AG09309 (cell line): ENCODE measurements around the gene MAP4K4.

Experiments
- DNase-seq: peaks from one replicate; pipeline ENCODE4 v3.0.0-alpha.2; 2010; ENCODE audit warnings: low read depth
- H3K4me3 ChIP-seq: 2 replicates; pipeline ENCODE4 v1.5.1; 2011; ENCODE audit warnings: mild to moderate bottlenecking, low read depth, low read length, moderate library complexity; ENCODE audit not compliant: control insufficient read depth
- TF ChIP-seq, protein P1 (sequence below): IDR thresholded peaks from 2 replicates; pipeline ENCODE4 v1.5.1; 2011; ENCODE audit warnings: mild to moderate bottlenecking, low read depth, low read length, inconsistent platforms; ENCODE audit not compliant: insufficient read depth, control insufficient read depth; ENCODE audit errors: missing control alignments

MAP4K4 gene

DNA sequence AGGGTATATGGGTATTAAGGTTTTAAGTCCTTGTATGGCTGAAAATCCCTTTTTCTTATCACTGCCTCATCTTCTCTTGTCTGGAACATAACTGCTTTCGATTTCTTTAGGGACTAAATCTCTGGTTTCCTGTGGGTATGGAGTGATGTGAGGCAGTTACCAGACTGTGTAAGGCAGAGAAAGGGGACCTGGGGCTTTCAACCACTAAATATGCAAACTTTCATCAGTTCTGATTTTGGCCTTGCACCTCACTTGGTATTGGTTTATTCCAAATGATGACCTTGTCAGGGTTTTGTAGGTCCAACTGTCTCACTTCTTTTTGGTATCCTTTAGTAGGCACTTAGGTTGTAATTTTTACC lies 9.3 kb downstream of the MAP4K4 start:
- no peak for DNase-seq
- no peak overlapping the region for H3K4me3 ChIP-seq
- TF ChIP-seq, protein P1, sequence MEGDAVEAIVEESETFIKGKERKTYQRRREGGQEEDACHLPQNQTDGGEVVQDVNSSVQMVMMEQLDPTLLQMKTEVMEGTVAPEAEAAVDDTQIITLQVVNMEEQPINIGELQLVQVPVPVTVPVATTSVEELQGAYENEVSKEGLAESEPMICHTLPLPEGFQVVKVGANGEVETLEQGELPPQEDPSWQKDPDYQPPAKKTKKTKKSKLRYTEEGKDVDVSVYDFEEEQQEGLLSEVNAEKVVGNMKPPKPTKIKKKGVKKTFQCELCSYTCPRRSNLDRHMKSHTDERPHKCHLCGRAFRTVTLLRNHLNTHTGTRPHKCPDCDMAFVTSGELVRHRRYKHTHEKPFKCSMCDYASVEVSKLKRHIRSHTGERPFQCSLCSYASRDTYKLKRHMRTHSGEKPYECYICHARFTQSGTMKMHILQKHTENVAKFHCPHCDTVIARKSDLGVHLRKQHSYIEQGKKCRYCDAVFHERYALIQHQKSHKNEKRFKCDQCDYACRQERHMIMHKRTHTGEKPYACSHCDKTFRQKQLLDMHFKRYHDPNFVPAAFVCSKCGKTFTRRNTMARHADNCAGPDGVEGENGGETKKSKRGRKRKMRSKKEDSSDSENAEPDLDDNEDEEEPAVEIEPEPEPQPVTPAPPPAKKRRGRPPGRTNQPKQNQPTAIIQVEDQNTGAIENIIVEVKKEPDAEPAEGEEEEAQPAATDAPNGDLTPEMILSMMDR, result no peak

DNA sequence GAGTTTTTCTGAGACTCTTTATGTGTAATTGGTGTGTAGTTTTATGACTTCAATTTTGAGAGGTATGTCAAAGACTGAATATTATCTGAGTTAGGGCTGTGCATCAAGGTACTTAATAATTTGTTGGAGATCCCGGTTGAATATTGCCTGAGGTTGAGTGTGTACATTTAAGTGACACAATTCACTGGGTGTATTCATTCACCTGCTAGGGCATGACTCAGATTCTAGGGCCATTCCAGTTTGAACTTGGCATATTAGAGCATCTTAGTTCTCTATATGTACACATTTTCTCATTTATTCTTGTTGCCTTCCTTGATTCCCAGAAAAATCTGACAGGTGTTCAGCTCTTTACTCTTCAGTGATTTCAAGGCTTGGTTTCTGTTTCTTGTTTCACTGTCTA lies 12.5 kb downstream of the MAP4K4 start:
- no peak for DNase-seq
- no peak overlapping the region for H3K4me3 ChIP-seq
- TF ChIP-seq, protein P1, result no peak

DNA sequence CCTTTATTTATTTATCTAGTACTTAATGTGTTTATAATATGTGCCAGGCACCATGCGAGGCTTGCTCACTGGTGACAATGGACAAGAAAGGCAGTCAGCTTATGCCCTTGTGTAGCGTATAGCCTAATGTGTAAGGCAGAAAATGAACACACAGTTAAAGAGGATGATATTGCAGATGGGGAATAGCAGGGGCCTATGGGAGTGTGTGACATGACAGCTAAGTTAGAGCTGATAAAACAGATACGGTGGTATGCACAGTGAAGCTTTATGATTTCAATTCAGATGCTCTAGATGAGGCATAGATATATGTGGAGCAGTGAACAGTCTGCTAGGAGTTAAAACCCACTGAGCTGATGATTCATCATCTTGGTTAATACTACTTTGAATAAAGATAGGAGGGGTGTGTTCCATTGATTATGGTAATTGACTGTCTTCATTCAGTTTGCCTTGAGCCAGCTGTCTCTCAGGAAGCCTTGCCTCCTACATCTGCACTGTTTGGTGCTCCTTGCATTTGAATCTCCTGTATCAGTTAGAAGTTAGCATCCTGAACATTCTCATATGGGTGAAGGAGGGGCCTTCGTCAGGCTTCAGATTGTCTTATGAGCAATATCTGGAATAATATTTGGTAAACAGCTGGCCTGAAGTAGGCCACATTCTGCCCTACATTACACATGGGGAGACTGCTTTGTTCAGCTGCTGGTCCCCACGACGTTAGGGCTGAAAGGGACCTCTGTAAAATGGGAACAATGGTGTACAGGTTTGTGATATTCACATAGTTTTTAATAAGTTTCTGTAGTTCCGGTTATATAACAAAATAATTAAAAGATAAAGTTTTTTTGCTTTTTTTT lies 13.2 kb downstream of the MAP4K4 start:
- no peak for DNase-seq
- TF ChIP-seq, protein P1, result no peak
- no peak overlapping the region for H3K4me3 ChIP-seq

DNA sequence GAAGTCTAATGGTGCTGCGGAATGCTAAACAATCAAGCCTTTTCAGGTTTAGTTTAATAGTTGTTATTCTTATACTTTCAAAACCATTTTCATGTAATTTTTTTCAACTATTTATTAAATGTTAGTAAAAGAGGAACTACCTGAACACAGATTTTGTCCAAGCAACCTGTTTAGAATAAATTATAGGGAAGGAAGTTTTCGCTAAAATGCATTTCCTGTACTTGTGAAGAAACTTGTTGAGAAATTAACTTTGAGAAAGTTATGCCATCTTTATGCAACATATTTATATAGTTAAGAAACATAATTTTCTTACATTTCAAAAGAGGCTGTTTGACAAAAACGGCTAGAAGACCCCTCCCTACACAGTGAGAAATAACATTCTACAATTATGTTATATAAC lies 16.6 kb downstream of the MAP4K4 start:
- TF ChIP-seq, protein P1, result no peak
- H3K4me3 ChIP-seq, result no peak overlapping the region
- DNase-seq, result no peak

DNA sequence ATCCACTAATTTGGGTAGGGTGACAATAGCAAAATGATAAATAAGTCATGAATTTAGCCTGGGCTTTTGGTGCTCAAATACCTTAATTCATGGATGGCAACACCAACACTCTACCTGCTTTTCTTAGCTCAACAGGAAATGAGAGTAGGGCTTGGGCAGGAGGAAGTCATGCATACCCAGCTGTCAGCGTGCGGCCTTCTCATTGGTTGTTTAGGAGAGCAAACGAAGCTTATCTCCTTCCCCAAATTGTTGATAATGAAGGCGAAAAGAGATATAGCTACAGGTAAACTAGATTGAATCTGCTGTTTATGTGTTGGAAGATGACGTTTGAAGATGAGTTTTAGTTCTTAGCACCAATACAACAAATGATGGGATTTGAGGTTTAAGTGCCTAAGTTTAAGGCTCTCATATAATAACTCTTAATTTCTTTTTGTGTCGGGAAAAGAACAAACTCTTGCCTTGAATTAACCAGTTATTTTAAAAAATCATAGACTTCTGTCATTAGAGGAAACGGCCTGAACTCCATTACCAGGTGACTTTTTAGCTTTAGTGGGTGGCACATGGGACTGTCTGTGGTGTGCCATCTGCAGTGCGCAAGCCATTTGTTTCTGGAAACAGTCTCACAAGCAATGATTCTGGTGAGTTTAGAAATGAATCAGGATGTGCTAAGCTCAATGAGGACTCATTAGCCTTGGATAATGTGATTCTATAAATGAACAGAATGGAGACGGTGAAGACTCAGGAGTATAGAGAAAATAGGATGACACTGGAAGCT lies 19.8 kb downstream of the MAP4K4 start:
- H3K4me3 ChIP-seq, result no peak overlapping the region
- DNase-seq, result no peak
- TF ChIP-seq, protein P1, result no peak

DNA sequence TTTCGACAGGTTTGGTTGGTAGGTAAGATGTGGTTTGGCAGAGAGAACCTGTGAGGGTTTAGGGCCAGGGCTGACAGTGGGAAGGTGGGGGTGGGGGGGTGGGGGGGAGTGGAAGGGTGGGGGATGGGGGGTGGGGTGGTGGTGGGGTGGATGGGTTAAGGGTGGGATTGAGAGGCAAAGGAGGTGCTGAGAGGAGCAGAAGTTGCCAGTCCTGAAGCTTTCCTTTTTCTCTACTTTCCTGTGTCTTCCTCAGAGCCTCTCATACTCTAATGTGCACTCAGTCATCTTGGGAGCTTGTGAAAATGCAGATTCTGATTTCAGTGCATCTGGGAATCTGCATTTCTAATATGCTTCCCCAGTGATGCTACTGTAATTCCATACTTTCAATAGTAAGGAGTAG lies 21.0 kb downstream of the MAP4K4 start:
- no peak overlapping the region for H3K4me3 ChIP-seq
- TF ChIP-seq, protein P1, result no peak
- no peak for DNase-seq
